SK-N-SH (cell line): ENCODE results near the gene SRGAP1.

ENCODE experiments used
- CTCF ChIP-seq: fragments of 200-600 bp; sonication (generic); IDR thresholded peaks from 2 replicates; pipeline ENCODE4 v1.6.1; 2017; ENCODE audit warnings: antibody characterized with exemption, mild to moderate bottlenecking, moderate library complexity
- ELF1 ChIP-seq: IDR thresholded peaks from 2 replicates; pipeline ENCODE4 v1.4.0; 2012
- EZH2phosphoT487 ChIP-seq: fragments of 200-600 bp; sonication (generic); IDR thresholded peaks from 2 replicates; pipeline ENCODE4 v1.6.1; 2017; ENCODE audit warnings: low read depth, mixed run types, mild to moderate bottlenecking, antibody characterized with exemption, moderate library complexity, borderline replicate concordance
- FOSL2 ChIP-seq: IDR thresholded peaks from 2 replicates; pipeline ENCODE4 v1.4.0; 2012; ENCODE audit warnings: low read depth, mild to moderate bottlenecking, moderate library complexity, borderline replicate concordance
- FOXJ3 ChIP-seq: sonication (generic); formaldehyde crosslinking; IDR thresholded peaks from 2 replicates; pipeline ENCODE4 v1.5.1; 2020; ENCODE audit warnings: mild to moderate bottlenecking, missing genetic modification reagents
- NRF1 ChIP-seq: IDR thresholded peaks from 2 replicates; pipeline ENCODE4 v1.6.1; 2012; ENCODE audit warnings: low read depth, mild to moderate bottlenecking, low read length
- TF ChIP-seq, protein P1 (sequence below): IDR thresholded peaks from 2 replicates; pipeline ENCODE4 v1.6.1; 2012; ENCODE audit warnings: mild to moderate bottlenecking, low read depth, low read length, moderate library complexity

DNA sequence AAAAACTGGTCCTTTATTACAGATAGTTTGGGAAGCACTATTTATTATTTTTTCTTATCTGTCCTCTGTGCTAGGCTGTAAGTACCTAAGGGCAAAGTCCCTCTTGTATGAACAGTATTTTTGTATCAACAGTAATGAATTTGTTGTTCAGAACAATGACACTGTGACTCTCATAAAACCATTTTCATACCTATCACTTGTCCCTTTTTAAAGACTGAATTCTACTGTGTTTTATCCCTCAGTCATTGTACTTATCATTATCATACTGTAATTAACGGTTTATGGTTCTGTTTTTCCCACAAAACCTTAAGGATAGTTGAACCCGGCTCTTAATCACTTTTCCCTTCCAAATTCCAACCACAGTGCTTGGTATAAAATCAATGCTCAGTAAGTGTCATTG is 69.4 kb downstream of the SRGAP1 start:
- TF ChIP-seq CTCF (no peak), NRF1 (no peak), EZH2phosphoT487 (no peak), FOSL2 (no peak), ELF1 (no peak), FOXJ3 (CRISPR knock-in tag) (no peak)
- TF ChIP-seq, protein P1, sequence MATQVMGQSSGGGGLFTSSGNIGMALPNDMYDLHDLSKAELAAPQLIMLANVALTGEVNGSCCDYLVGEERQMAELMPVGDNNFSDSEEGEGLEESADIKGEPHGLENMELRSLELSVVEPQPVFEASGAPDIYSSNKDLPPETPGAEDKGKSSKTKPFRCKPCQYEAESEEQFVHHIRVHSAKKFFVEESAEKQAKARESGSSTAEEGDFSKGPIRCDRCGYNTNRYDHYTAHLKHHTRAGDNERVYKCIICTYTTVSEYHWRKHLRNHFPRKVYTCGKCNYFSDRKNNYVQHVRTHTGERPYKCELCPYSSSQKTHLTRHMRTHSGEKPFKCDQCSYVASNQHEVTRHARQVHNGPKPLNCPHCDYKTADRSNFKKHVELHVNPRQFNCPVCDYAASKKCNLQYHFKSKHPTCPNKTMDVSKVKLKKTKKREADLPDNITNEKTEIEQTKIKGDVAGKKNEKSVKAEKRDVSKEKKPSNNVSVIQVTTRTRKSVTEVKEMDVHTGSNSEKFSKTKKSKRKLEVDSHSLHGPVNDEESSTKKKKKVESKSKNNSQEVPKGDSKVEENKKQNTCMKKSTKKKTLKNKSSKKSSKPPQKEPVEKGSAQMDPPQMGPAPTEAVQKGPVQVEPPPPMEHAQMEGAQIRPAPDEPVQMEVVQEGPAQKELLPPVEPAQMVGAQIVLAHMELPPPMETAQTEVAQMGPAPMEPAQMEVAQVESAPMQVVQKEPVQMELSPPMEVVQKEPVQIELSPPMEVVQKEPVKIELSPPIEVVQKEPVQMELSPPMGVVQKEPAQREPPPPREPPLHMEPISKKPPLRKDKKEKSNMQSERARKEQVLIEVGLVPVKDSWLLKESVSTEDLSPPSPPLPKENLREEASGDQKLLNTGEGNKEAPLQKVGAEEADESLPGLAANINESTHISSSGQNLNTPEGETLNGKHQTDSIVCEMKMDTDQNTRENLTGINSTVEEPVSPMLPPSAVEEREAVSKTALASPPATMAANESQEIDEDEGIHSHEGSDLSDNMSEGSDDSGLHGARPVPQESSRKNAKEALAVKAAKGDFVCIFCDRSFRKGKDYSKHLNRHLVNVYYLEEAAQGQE, result no peak
